ENCODE results near the gene TRMT6.

- TF ChIP-seq CTCF (IDR thresholded peaks at IDR 0.05) (no peak), EP300 (IDR thresholded peaks at IDR 0.05) (no peak), POLR2A (IDR thresholded peaks at IDR 0.05) (no peak), POLR2AphosphoS5 (IDR thresholded peaks at IDR 0.05) (no peak)
These were observed 18.9 kb downstream of the TRMT6 start for GRCh38 chr20:5931411-5931810.
